ENCODE data around the gene CAMKV.
A peak's percentile ranks its signal among the peaks of the same experiment; 100 is the strongest.

Gene CAMKV

GRCh38 chr3:49896345-49896744 lies 26.6 kb upstream of the CAMKV start:
- DNase-seq = no peak

GRCh38 chr3:49895791-49896190 lies 26.1 kb upstream of the CAMKV start:
- no peak for DNase-seq

- no peak for DNase-seq
Observed at GRCh38 chr3:49889296-49889695, 19.6 kb upstream of the CAMKV start.

GRCh38 chr3:49886922-49887265 lies 17.2 kb upstream of the CAMKV start:
- DNase-seq = no peak

- DNase-seq = no peak
Observed at GRCh38 chr3:49883998-49884397, 14.3 kb upstream of the CAMKV start.

GRCh38 chr3:49882166-49882565 lies 12.5 kb upstream of the CAMKV start:
- DNase-seq = no peak

- DNase-seq = no peak
Observed at GRCh38 chr3:49880581-49881315, 11.0 kb upstream of the CAMKV start.

GRCh38 chr3:49879721-49880120 lies 10.0 kb upstream of the CAMKV start:
- no peak for DNase-seq

GRCh38 chr3:49878686-49879085 lies 9.0 kb upstream of the CAMKV start:
- DNase-seq = no peak

GRCh38 chr3:49877716-49878115 lies 8.0 kb upstream of the CAMKV start:
- DNase-seq = no peak

GRCh38 chr3:49876567-49876966 lies 6.9 kb upstream of the CAMKV start:
- no peak for DNase-seq

- DNase-seq = no peak
Observed at GRCh38 chr3:49873623-49874022, 3.9 kb upstream of the CAMKV start.

GRCh38 chr3:49872801-49873281 lies 3.1 kb upstream of the CAMKV start:
- peak; percentile 23 for DNase-seq

GRCh38 chr3:49871531-49872153 lies 1.9 kb upstream of the CAMKV start:
- DNase-seq = no peak

GRCh38 chr3:49868862-49869466 lies 742 bp downstream of the CAMKV start:
- DNase-seq = peak; percentile 24

GRCh38 chr3:49867871-49868321 lies 1.8 kb downstream of the CAMKV start:
- peak; percentile 18 for DNase-seq

- DNase-seq = no peak
Observed at GRCh38 chr3:49867400-49867799, 2.3 kb downstream of the CAMKV start.

GRCh38 chr3:49865198-49865784 lies 4.4 kb downstream of the CAMKV start:
- no peak for DNase-seq

GRCh38 chr3:49864505-49864904 lies 5.2 kb downstream of the CAMKV start:
- DNase-seq = no peak

GRCh38 chr3:49859576-49860305 lies 10.0 kb downstream of the CAMKV start:
- no peak for DNase-seq

- peak; percentile 96 for DNase-seq
Observed at GRCh38 chr3:49856181-49857005, 13.3 kb downstream of the CAMKV start, which contains the start of gene TRAIP. Gene TRAIP, minus strand, starts transcription at chr3:49856564. Its CDS starts 111 bp downstream, at chr3:49856453.

- no peak for DNase-seq
Observed at GRCh38 chr3:49855662-49856061, 14.0 kb downstream of the CAMKV start.

Measured in stimulated activated CD4-positive, alpha-beta T cell treated with anti-CD3 and anti-CD28 coated beads, Interleukin-15, amount 100 ng/mL, for 24 hours (primary cell).